Loucy (cell line): ENCODE data around the gene HID1.

ENCODE experiments used
- H2AFZ ChIP-seq: fragments of 200-600 bp; sonication (generic); 2 replicates; pipeline ENCODE4 v1.6.0; 2016; ENCODE audit warnings: antibody characterized with exemption, mild to moderate bottlenecking, low read length, moderate library complexity
- H3F3A ChIP-seq: fragments of 200-600 bp; 2 replicates; pipeline ENCODE4 v1.6.0; 2016; ENCODE audit warnings: antibody characterized with exemption, low read depth, mild to moderate bottlenecking
- H3K27me3 ChIP-seq: fragments of 200-600 bp; sonication (generic); 2 replicates; pipeline ENCODE4 v1.6.1; 2014; ENCODE audit warnings: low read length, mild to moderate bottlenecking; ENCODE audit not compliant: insufficient read depth, poor library complexity, severe bottlenecking
- H3K36me3 ChIP-seq: fragments of 200-600 bp; sonication (generic); 2 replicates; pipeline ENCODE4 v1.6.1; 2016; ENCODE audit warnings: low read length; ENCODE audit not compliant: insufficient read depth
- H3K4me1 ChIP-seq: fragments of 200-600 bp; sonication (generic); 2 replicates; pipeline ENCODE4 v1.5.1; 2014; ENCODE audit warnings: low read length, mild to moderate bottlenecking; ENCODE audit not compliant: insufficient read depth, poor library complexity, severe bottlenecking
- H3K4me2 ChIP-seq: fragments of 200-600 bp; sonication (generic); 2 replicates; pipeline ENCODE4 v1.6.0; 2014; ENCODE audit warnings: antibody characterized with exemption, low read length, low read depth, mild to moderate bottlenecking; ENCODE audit not compliant: poor library complexity, severe bottlenecking
- H3K4me3 ChIP-seq: fragments of 200-600 bp; sonication (generic); 2 replicates; pipeline ENCODE4 v1.5.1; 2014; ENCODE audit warnings: low read length, mild to moderate bottlenecking, mixed read lengths; ENCODE audit not compliant: poor library complexity, severe bottlenecking
- H3K79me2 ChIP-seq: fragments of 200-600 bp; sonication (generic); 2 replicates; pipeline ENCODE4 v1.6.1; 2014; ENCODE audit warnings: low read length; ENCODE audit not compliant: insufficient read depth
- H3K9ac ChIP-seq: fragments of 200-600 bp; sonication (generic); 2 replicates; pipeline ENCODE4 v1.6.0; 2014; ENCODE audit warnings: mild to moderate bottlenecking, low read depth, low read length, moderate library complexity; ENCODE audit not compliant: poor library complexity, severe bottlenecking
- H3K9me2 ChIP-seq: fragments of 200-600 bp; sonication (generic); replicated peaks from 2 replicates; pipeline ENCODE4 v1.6.1; 2016; ENCODE audit warnings: low read depth, low read length, mixed read lengths
- H3K9me3 ChIP-seq: fragments of 200-600 bp; sonication (generic); 2 replicates; pipeline ENCODE4 v1.6.1; 2014; ENCODE audit warnings: mild to moderate bottlenecking, antibody characterized with exemption, low read length, low read depth; ENCODE audit not compliant: insufficient read depth
- H4K20me1 ChIP-seq: fragments of 200-600 bp; sonication (generic); 2 replicates; pipeline ENCODE4 v1.6.0; 2014; ENCODE audit warnings: antibody characterized with exemption, low read length, mild to moderate bottlenecking; ENCODE audit not compliant: insufficient read depth, poor library complexity, severe bottlenecking
- CTCF ChIP-seq: fragments of 200-600 bp; sonication (generic); conservative IDR thresholded peaks from 2 replicates; pipeline ENCODE4 v1.5.1; 2014; ENCODE audit warnings: mild to moderate bottlenecking, antibody characterized with exemption, low read length
- EZH2phosphoT487 ChIP-seq: fragments of 200-600 bp; IDR thresholded peaks from 2 replicates; pipeline ENCODE4 v1.6.1; 2018; ENCODE audit warnings: antibody characterized with exemption, mild to moderate bottlenecking, moderate library complexity, borderline replicate concordance

Gene HID1

GRCh38 chr17:74954115-74954514 is 18.4 kb downstream of the HID1 start:
- no peak for TF ChIP-seq EZH2phosphoT487
- no peak for TF ChIP-seq CTCF
- no peaks in the 10 kb centered on the region for H3K36me3 ChIP-seq
- no peak overlapping the region for H3K9ac ChIP-seq
- H3K79me2 ChIP-seq: no peaks in the 10 kb centered on the region
- H3K4me3 ChIP-seq: no peak overlapping the region
- no peaks in the 10 kb centered on the region for H3K27me3 ChIP-seq
- no peaks in the 10 kb centered on the region for H3K9me2 ChIP-seq
- H3F3A ChIP-seq: no peaks in the 10 kb centered on the region
- H4K20me1 ChIP-seq: no peaks in the 10 kb centered on the region
- no peaks in the 10 kb centered on the region for H3K9me3 ChIP-seq
- no peak overlapping the region for H3K4me2 ChIP-seq
- no peaks in the 10 kb centered on the region for H3K4me1 ChIP-seq
- no peak overlapping the region for H2AFZ ChIP-seq

- Histone ChIP-seq H3K36me3 (no peaks in the 10 kb centered on the region), H3K9me3 (no peaks in the 10 kb centered on the region), H3K9ac (no peak overlapping the region), H3K4me2 (no peak overlapping the region), H3K27me3 (no peaks in the 10 kb centered on the region), H3K4me1 (no peaks in the 10 kb centered on the region), H3F3A (no peaks in the 10 kb centered on the region), H3K79me2 (no peaks in the 10 kb centered on the region), H4K20me1 (no peaks in the 10 kb centered on the region), H3K9me2 (no peaks in the 10 kb centered on the region), H2AFZ (no peak overlapping the region), H3K4me3 (no peak overlapping the region)
- TF ChIP-seq CTCF (no peak), EZH2phosphoT487 (no peak)
Measured at GRCh38 chr17:74953134-74953687, 19.3 kb downstream of the HID1 start.

GRCh38 chr17:74952431-74953133 is 20.0 kb downstream of the HID1 start:
- Histone ChIP-seq H3K36me3 (no peaks in the 10 kb centered on the region), H3K9me2 (no peaks in the 10 kb centered on the region), H3K4me3 (no peak overlapping the region), H3K4me2 (no peak overlapping the region), H4K20me1 (no peaks in the 10 kb centered on the region), H3K4me1 (no peaks in the 10 kb centered on the region), H3K9me3 (no peaks in the 10 kb centered on the region), H3K27me3 (no peaks in the 10 kb centered on the region), H2AFZ (no peak overlapping the region), H3F3A (no peaks in the 10 kb centered on the region), H3K79me2 (no peaks in the 10 kb centered on the region), H3K9ac (no peak overlapping the region)
- TF ChIP-seq EZH2phosphoT487 (no peak), CTCF (no peak)
